ENCODE results near the gene IFFO2.

GRCh38 chr1:18874036-18874435, 82.4 kb downstream of the IFFO2 start:
- no peak for TF ChIP-seq CTCF (IDR thresholded peaks at IDR 0.05)
- TF ChIP-seq POLR2A (IDR thresholded peaks at IDR 0.05), result no peak
- TF ChIP-seq POLR2AphosphoS5 (IDR thresholded peaks at IDR 0.05; ENCODE audit: insufficient read depth in 1 of 2, low read depth in 1 of 2), result no peak
